Heart left ventricle (tissue), 16 donors: ENCODE data around the gene SARNP. TPM values are rescaled to one million over a fixed set of nuclear protein-coding genes. Genes with fewer than 3 reads are reported as not detected.

Experiments used
- ATAC-seq, 4 donors: fragments of 200-7000 bp; cut with Tn5 transposase; one replicate each; pipeline ENCODE4 v1.9.1; 2020 to 2022; ENCODE audit warnings: moderate library complexity in 4 of 4, mild to moderate bottlenecking in 3 of 4, moderate number of reproducible peaks in 1 of 4
- DNase-seq, 5 donors: peaks; one replicate each; pipeline ENCODE4 v3.0.0-alpha.2; 2020
- H3K27ac ChIP-seq, 12 donors: fragments of 200-600 bp; sonication (generic) in 4 of 12; one replicate each; pipeline versions ENCODE4 v1.5.0 to v1.8.0; 2016 to 2022; ENCODE audit warnings: mild to moderate bottlenecking in 2 of 12
- H3K27me3 ChIP-seq, 9 donors: fragments of 200-600 bp; sonication (generic) in 2 of 9; one replicate each; pipeline versions ENCODE4 v1.5.1 to v1.8.0; 2016 to 2022; ENCODE audit warnings: mild to moderate bottlenecking in 3 of 9
- H3K36me3 ChIP-seq, 9 donors: fragments of 200-600 bp; sonication (generic) in 2 of 9; one replicate each; pipeline versions ENCODE4 v1.5.0 to v1.8.0; 2018 to 2022; ENCODE audit warnings: mild to moderate bottlenecking in 2 of 9
- H3K4me1 ChIP-seq, 12 donors: fragments of 200-600 bp; sonication (generic) in 4 of 12; one replicate each; pipeline versions ENCODE4 v1.5.0 to v1.8.0; 2016 to 2022; ENCODE audit warnings: mild to moderate bottlenecking in 3 of 12
- H3K4me3 ChIP-seq, 12 donors: fragments of 200-600 bp; sonication (generic) in 4 of 12; one replicate each; pipeline versions ENCODE4 v1.5.0 to v1.8.0; 2017 to 2022; ENCODE audit warnings: mild to moderate bottlenecking in 9 of 12, moderate library complexity in 4 of 12
- H3K9me3 ChIP-seq, 12 donors: fragments of 200-600 bp; sonication (generic) in 4 of 12; one replicate each; pipeline versions ENCODE4 v1.5.0 to v1.8.0; 2016 to 2022; ENCODE audit warnings: mild to moderate bottlenecking in 1 of 12
- CTCF ChIP-seq, 12 donors: fragments of 200-600 bp; sonication (generic) in 4 of 12; IDR thresholded peaks; one replicate each; pipeline versions ENCODE4 v1.5.0 to v1.8.0; 2018 to 2022; ENCODE audit warnings: antibody characterized with exemption in 12 of 12, mild to moderate bottlenecking in 5 of 12
- POLR2A ChIP-seq, 2 donors: fragments of 450-650 bp; IDR thresholded peaks; one replicate each; pipeline ENCODE4 v1.6.1; 2017; ENCODE audit warnings: antibody characterized with exemption in 2 of 2, mild to moderate bottlenecking in 2 of 2, moderate library complexity in 2 of 2
- WGBS, 4 donors: extraction: QIAGEN DNeasy Blood & Tissue Kit in 2 of 4; methylation state at CpG; one replicate each; pipeline versions ENCODE4 v1.1.5 to v1.1.7; 2013 to 2018; 5-methylcytosine and 5-hydroxymethylcytosine counted together
- intact Hi-C, 10 donors: fragments of 100-400 bp; cut with DNase I; formaldehyde crosslinking; loops; one replicate each; pipeline versions ENCODE4 v1.11.1 to v1.14.2; 2022
- polyA plus RNA-seq, 2 donors: library from polyadenylated mRNA; stranded (reverse); fragments of 200-250 nt; gene quantifications; one replicate each; pipeline ENCODE4 v1.2.3, GENCODE V29; 2013
- total RNA-seq, 9 donors: library from RNA; depleted of rRNA in 2 of 9; stranded (reverse); fragments of >200 nt in 2 of 9; fragmentation: NEBNext Ultra II Directional in 3 of 9; extraction: Animal tissue kit (Norgen Biotek cat#: 25700) in 3 of 9; gene quantifications; one replicate each; pipeline versions ENCODE4 v1.1.0 to v1.2.4, GENCODE V29; 2016 to 2023
- donor health status: ischemic (EF 13 %, LVEDD 7.1; RV severe dilation, severe dysfunction).
- donor health status: healthy with polysubstance abuse.
- donor health status: DM: no; HTN: yes; CAD: no.
- donor health status: DM: no; HTN: no; CAD: no.
- donor health status: ischemic (EF 25% LVEDD 6.9; RV normal size, moderate dysfunction).
- donor health status: ischemic (EF 25% LVEDD 5.7; RV mildly dilated, moderate dysfunction).
- donor health status: healthy.
- donor health status: DM: yes; HTN: yes; CAD: no.
- donor health status: ischemic (EF 35%, LVEDD 5.7; RV mildly dilated, moderate dysfunction).
- donor health status: nonischemic (EF 11% LVEDD 7.7; RV severe dilation, severe dysfunction).
- donor health status: DM: yes; HTN: yes; CAD: no.
- donor health status: PGD.
- donor health status: ischemic (EF 29% LVEDD 5.4; RV normal size, mild dysfunction).
- donor health status: nonischemic (EF 23%, LVEDD 6.1; RV moderate dilation, normal function).

SARNP gene
- total and polyA plus RNA-seq, 11 donors: 47.2 to 138 (median 55.9) TPM

GRCh38 chr12:55724940-55725309 lies 92.6 kb downstream of the SARNP start:
- peak in 1 of 5 donors; percentile 20 for DNase-seq
- intact Hi-C loops: loop anchor here in 4 of 10 donors (5.0 kb wide), 1 partner anchor 43 kb away; a partner anchor contains a TSS
- H3K4me1 ChIP-seq: peaks cover 10 to 80% (median 64%) of the 10 kb centered on the region in 12 donors
- TF ChIP-seq CTCF (IDR thresholded peaks at IDR 0.05) (peak in 1 of 12 donors; percentile 1), POLR2A (IDR thresholded peaks at IDR 0.05) (no peak)
- H3K36me3 ChIP-seq: peaks cover 0 to 55% (median 36%) of the 10 kb centered on the region in 9 donors
- H3K4me3 ChIP-seq: no peak overlapping the region
- no peak for ATAC-seq
- 30 to 43% (median 36%) methylated on average over 3 of the region's 3 CpGs for WGBS, 4 donors
- H3K27ac ChIP-seq: peak overlapping the region in 6 of 12 donors; percentile 7 to 99 (median 43)
- no peaks in the 10 kb centered on the region for H3K27me3 ChIP-seq
- H3K9me3 ChIP-seq: no peaks in the 10 kb centered on the region

GRCh38 chr12:55724226-55724939 lies 93.1 kb downstream of the SARNP start:
- no peak for ATAC-seq

GRCh38 chr12:55723516-55724225 lies 93.9 kb downstream of the SARNP start:
- peak in 2 of 5 donors; percentile 30 to 33 for DNase-seq
- whole genome bisulfite sequencing, 4 donors: 31 to 55% (median 39%) methylated on average over 10 of the region's 10 CpGs

More at GRCh38 chr12:55724226-55724939, 93.1 kb downstream of the SARNP start:
- WGBS, 4 donors: 53 to 61% (median 55%) methylated on average over 11 of the region's 11 CpGs
- Histone ChIP-seq H3K27me3 (no peaks in the 10 kb centered on the region), H3K4me1 (peaks cover 10 to 80% (median 65%) of the 10 kb centered on the region in 12 donors), H3K4me3 (no peak overlapping the region), H3K36me3 (peaks cover 0 to 60% (median 36%) of the 10 kb centered on the region in 9 donors), H3K9me3 (no peaks in the 10 kb centered on the region), H3K27ac (peak overlapping the region in 8 of 12 donors; percentile 7 to 99 (median 43))
- intact Hi-C loops: loop anchor here in 4 of 10 donors (5.0 kb wide), 1 partner anchor 42 kb away; a partner anchor contains a TSS
- no peak for TF ChIP-seq POLR2A (IDR thresholded peaks at IDR 0.05)
- peak; percentile 25 to 70 (median 52) for TF ChIP-seq CTCF (IDR thresholded peaks at IDR 0.05)
- peak in 2 of 5 donors; percentile 80 for DNase-seq

More at GRCh38 chr12:55723516-55724225, 93.9 kb downstream of the SARNP start:
- no peaks in the 10 kb centered on the region for H3K27me3 ChIP-seq
- no peaks in the 10 kb centered on the region for H3K9me3 ChIP-seq
- peak overlapping the region in 9 of 12 donors; percentile 18 to 99 (median 46) for H3K27ac ChIP-seq
- ATAC-seq: no peak
- peaks cover 10 to 84% (median 73%) of the 10 kb centered on the region in 12 donors for H3K4me1 ChIP-seq
- intact Hi-C loops: loop anchor here in 4 of 10 donors (5.0 kb wide), 1 partner anchor 41 kb away; a partner anchor contains a TSS
- no peak for TF ChIP-seq CTCF (IDR thresholded peaks at IDR 0.05)
- no peak for TF ChIP-seq POLR2A (IDR thresholded peaks at IDR 0.05)
- H3K4me3 ChIP-seq: peak overlapping the region in 1 of 12 donors; percentile 10
- H3K36me3 ChIP-seq: peaks cover 0 to 65% (median 36%) of the 10 kb centered on the region in 9 donors
